Stimulated activated memory B cell treated with anti-CD40 and anti-IgM and Interleukin-4, amounts not matched to agents 10 μg/mL and 1 μg/mL and 100 μg/mL, for 72 hours (primary cell): ENCODE data around the gene FAM20C.
"Not testable (repeated sequence)": the region's sequence is repeated elsewhere in the genome, so short reads cannot be mapped to it uniquely, and the experiment has no call there.

Source experiments
- ATAC-seq: fragments of 150-1000 bp; cut with Tn5 transposase; 2 replicates; pipeline ENCODE4 v1.10.0; 2021
- H3K27ac Mint-ChIP-seq: one replicate; pipeline ENCODE4 v1.8.0; 2022; ENCODE audit warnings: mild to moderate bottlenecking, mixed read lengths
- H3K27me3 Mint-ChIP-seq: one replicate; pipeline ENCODE4 v1.8.0; 2022; ENCODE audit warnings: mixed read lengths
- H3K36me3 Mint-ChIP-seq: one replicate; pipeline ENCODE4 v1.8.0; 2022; ENCODE audit warnings: mixed read lengths
- H3K4me1 Mint-ChIP-seq: one replicate; pipeline ENCODE4 v1.8.0; 2022; ENCODE audit warnings: mixed read lengths
- H3K4me3 Mint-ChIP-seq: one replicate; pipeline ENCODE4 v1.8.0; 2022; ENCODE audit warnings: mild to moderate bottlenecking, moderate library complexity, mixed read lengths
- H3K9me3 Mint-ChIP-seq: one replicate; pipeline ENCODE4 v1.8.0; 2022; ENCODE audit warnings: mixed read lengths

Gene FAM20C

DNA sequence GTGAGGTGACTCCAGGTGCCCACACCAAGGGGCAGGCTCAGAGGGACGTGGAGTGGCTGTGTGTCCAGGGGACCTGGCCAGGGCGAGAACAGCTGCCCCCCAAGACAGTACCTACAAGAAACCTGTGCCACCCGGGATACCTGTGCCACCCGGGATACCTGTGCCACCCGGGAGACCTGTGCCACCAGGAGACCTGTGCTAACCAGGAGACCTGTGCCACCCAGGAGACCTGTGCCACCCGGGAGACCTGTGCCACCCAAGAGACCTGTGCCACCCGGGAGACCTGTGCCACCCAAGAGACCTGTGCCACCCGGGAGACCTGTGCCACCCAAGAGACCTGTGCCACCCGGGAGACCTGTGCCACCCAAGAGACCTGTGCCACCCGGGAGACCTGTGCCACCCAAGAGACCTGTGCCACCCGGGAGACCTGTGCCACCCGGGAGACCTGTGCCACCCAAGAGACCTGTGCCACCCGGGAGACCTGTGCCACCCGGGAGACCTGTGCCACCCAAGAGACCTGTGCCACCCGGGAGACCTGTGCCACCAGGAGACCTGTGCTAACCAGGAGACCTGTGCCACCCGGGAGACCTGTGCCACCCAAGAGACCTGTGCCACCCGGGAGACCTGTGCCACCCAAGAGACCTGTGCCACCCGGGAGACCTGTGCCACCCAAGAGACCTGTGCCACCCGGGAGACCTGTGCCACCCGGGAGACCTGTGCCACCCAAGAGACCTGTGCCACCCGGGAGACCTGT, 50.6 kb downstream of the FAM20C start:
- H3K27me3 Mint-ChIP-seq, H3K36me3 Mint-ChIP-seq, H3K4me1 Mint-ChIP-seq, ATAC-seq, H3K9me3 Mint-ChIP-seq, H3K27ac Mint-ChIP-seq, H3K4me3 Mint-ChIP-seq: not testable (repeated sequence)

DNA sequence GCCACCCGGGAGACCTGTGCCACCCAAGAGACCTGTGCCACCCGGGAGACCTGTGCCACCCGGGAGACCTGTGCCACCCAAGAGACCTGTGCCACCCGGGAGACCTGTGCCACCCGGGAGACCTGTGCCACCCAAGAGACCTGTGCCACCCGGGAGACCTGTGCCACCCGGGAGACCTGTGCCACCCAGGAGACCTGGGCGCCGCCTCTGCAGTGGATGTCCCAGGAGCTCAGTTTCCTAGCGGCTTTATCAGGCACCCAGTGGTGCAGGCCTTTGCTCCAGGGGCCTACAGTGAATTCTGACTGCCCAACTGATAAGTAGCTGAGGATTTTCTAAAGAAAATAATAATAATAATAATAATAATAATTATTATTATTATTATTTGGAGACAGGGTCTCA, 51.2 kb downstream of the FAM20C start:
- not testable (repeated sequence) for ATAC-seq, H3K9me3 Mint-ChIP-seq

DNA sequence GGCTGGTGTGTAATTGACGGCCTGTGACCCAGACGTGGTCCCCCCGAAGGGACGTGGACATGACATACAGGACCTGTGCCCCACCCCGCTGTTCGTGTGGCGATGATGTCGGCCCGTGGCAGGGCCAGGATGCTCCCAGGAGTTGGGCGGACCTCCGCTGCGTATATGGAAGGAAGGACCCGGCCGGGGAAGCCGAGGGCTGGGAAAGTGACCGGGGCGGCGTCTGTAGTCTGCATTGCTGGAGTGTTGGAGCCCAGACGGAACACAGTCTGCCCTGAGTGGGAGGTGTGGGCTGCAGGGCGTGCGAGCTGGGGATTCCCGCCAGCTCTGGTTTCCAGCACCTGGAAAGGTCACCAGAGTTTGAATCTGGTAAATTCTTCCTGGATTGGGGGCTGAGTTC, 52.6 kb downstream of the FAM20C start:
- H3K27me3 Mint-ChIP-seq, result no peaks in the 10 kb centered on the region
- ATAC-seq, result no peak
- H3K36me3 Mint-ChIP-seq, result no peaks in the 10 kb centered on the region
- H3K27ac Mint-ChIP-seq, result no peak overlapping the region
- no peaks in the 10 kb centered on the region for H3K4me1 Mint-ChIP-seq
- no peak overlapping the region for H3K4me3 Mint-ChIP-seq
- H3K9me3 Mint-ChIP-seq, result no peaks in the 10 kb centered on the region

More for the DNA sequence above, 51.2 kb downstream of the FAM20C start:
- H3K4me1 Mint-ChIP-seq, H3K27me3 Mint-ChIP-seq, H3K27ac Mint-ChIP-seq, H3K36me3 Mint-ChIP-seq, H3K4me3 Mint-ChIP-seq: not testable (repeated sequence)

DNA sequence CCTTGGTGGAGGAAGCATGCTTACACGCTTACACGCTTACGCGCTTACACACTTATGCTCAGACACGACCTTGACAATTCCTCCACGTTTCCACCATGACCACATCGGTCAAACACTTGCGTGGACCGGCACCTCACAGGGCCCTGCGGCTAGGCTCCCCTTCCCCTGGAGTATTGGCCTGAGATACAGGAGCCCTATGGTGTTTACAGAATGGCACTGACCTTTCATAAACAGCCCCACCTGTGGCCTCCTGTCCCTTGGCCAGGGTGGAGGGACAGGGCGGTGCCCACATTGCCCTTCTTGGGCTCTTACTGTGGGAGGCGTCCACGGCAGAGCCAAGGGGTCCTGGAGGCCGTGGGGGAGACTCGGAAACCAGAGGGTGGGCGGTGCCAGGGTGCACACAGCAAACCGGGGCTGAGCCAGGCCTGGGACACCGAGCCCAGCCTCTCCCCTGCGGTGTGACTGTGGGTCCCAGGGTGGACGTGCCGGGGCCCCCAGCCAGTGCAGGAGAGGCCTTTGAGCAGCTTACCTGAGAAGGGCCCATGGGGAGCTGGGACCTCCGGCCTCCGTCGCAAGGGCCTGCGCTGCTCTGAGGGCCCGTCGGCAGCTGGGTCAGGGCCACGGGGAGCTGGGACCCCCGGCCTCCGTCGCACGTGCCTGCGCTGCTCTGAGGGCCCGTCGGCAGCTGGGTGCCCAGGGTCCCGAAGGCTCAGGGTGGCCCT, 53.4 kb downstream of the FAM20C start:
- Mint-ChIP-seq H3K4me3 (no peak overlapping the region), H3K36me3 (no peaks in the 10 kb centered on the region), H3K4me1 (no peaks in the 10 kb centered on the region), H3K27me3 (no peaks in the 10 kb centered on the region), H3K9me3 (no peaks in the 10 kb centered on the region), H3K27ac (no peak overlapping the region)
- no peak for ATAC-seq

DNA sequence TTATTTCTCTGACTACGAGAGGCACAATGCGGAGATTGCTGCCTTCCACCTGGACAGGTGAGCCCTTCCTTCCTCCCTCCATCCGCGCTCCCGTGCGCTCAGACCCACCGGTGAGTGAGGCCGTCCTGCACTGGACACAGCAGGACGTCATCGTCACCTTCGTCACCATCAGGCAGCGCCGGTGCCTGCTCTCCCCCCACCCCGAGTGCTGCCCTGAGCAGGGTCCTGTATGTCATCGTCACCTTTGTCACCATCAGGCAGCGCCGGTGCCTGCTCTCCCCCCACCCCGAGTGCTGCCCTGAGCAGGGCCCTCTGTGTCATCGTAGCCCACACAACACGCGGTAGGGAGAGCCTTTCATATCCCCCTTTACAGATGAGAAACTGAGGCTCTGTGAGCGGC, 54.1 kb downstream of the FAM20C start:
- Mint-ChIP-seq H3K27me3 (no peaks in the 10 kb centered on the region), H3K9me3 (no peaks in the 10 kb centered on the region), H3K36me3 (no peaks in the 10 kb centered on the region), H3K4me3 (no peak overlapping the region), H3K27ac (no peak overlapping the region), H3K4me1 (no peaks in the 10 kb centered on the region)
- ATAC-seq, result no peak

- no peaks in the 10 kb centered on the region for H3K36me3 Mint-ChIP-seq
- no peaks in the 10 kb centered on the region for H3K27me3 Mint-ChIP-seq
- no peaks in the 10 kb centered on the region for H3K4me1 Mint-ChIP-seq
- H3K27ac Mint-ChIP-seq, result no peak overlapping the region
- H3K4me3 Mint-ChIP-seq, result no peak overlapping the region
- H3K9me3 Mint-ChIP-seq, result no peaks in the 10 kb centered on the region
- ATAC-seq, result no peak
Measured at GRCh38 chr7:247181-247580, 54.8 kb downstream of the FAM20C start.

DNA sequence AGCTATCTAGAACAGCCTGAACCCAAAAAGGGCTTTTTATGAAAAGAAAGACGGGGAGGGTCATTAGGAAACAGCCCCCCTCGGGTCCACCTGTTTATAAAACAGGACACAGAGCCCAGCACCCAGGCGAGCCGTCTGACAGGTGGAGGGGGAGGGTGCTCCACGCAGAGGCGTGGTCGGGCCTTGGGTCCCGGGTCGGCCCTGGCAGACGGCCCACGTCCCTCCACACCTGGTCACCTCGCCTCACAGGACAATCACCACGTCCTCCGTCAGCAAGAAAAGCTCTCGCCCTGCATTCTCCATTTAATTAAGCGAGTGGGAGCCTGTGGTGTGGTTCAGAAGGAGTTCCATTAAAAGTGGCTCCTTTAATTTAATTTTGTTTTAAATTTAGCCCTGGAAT, 55.3 kb downstream of the FAM20C start:
- H3K4me3 Mint-ChIP-seq, result no peak overlapping the region
- no peaks in the 10 kb centered on the region for H3K36me3 Mint-ChIP-seq
- ATAC-seq, result no peak
- H3K9me3 Mint-ChIP-seq, result no peaks in the 10 kb centered on the region
- H3K4me1 Mint-ChIP-seq, result no peaks in the 10 kb centered on the region
- no peak overlapping the region for H3K27ac Mint-ChIP-seq
- no peaks in the 10 kb centered on the region for H3K27me3 Mint-ChIP-seq

- ATAC-seq, result no peak
- H3K27me3 Mint-ChIP-seq, result no peaks in the 10 kb centered on the region
- no peaks in the 10 kb centered on the region for H3K9me3 Mint-ChIP-seq
- no peak overlapping the region for H3K27ac Mint-ChIP-seq
- no peaks in the 10 kb centered on the region for H3K36me3 Mint-ChIP-seq
- H3K4me1 Mint-ChIP-seq, result no peaks in the 10 kb centered on the region
- H3K4me3 Mint-ChIP-seq, result no peak overlapping the region
Measured at GRCh38 chr7:248732-249435, 56.5 kb downstream of the FAM20C start.

GRCh38 chr7:249989-250388, 57.6 kb downstream of the FAM20C start:
- H3K9me3 Mint-ChIP-seq, result no peaks in the 10 kb centered on the region
- H3K27ac Mint-ChIP-seq, result no peak overlapping the region
- no peaks in the 10 kb centered on the region for H3K36me3 Mint-ChIP-seq
- ATAC-seq, result no peak
- H3K4me3 Mint-ChIP-seq, result no peak overlapping the region
- H3K4me1 Mint-ChIP-seq, result no peaks in the 10 kb centered on the region
- H3K27me3 Mint-ChIP-seq, result peaks cover 6% of the 10 kb centered on the region

DNA sequence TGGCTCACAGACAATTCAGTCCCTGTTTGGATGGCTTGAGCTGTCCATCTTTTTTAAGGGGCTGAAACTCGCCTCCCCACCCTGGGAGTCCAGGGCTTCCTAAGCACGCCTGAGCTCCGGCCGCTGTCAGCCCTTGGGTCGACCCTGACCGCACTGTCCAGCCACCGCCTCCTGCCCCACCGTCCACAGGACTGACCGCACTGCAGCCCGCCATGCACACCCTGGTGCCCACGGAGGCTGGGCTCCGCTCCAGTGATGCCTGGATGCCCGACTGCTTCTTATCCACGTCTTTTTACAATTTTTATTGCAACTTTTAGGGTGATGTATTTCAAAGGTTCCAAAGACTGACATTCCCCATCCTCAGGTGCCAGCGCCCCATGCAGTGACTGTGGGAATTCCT, 58.2 kb downstream of the FAM20C start:
- no peak for ATAC-seq
- no peak overlapping the region for H3K4me3 Mint-ChIP-seq

GRCh38 chr7:251005-251404, 58.6 kb downstream of the FAM20C start:
- no peak for ATAC-seq
- Mint-ChIP-seq H3K4me1 (no peaks in the 10 kb centered on the region), H3K36me3 (no peaks in the 10 kb centered on the region), H3K4me3 (no peak overlapping the region), H3K27me3 (peaks cover 13% of the 10 kb centered on the region), H3K27ac (no peak overlapping the region), H3K9me3 (no peaks in the 10 kb centered on the region)

More for the DNA sequence above, 58.2 kb downstream of the FAM20C start:
- no peak overlapping the region for H3K27ac Mint-ChIP-seq
- H3K9me3 Mint-ChIP-seq, result no peaks in the 10 kb centered on the region
- peaks cover 11% of the 10 kb centered on the region for H3K27me3 Mint-ChIP-seq
- no peaks in the 10 kb centered on the region for H3K4me1 Mint-ChIP-seq
- H3K36me3 Mint-ChIP-seq, result no peaks in the 10 kb centered on the region

DNA sequence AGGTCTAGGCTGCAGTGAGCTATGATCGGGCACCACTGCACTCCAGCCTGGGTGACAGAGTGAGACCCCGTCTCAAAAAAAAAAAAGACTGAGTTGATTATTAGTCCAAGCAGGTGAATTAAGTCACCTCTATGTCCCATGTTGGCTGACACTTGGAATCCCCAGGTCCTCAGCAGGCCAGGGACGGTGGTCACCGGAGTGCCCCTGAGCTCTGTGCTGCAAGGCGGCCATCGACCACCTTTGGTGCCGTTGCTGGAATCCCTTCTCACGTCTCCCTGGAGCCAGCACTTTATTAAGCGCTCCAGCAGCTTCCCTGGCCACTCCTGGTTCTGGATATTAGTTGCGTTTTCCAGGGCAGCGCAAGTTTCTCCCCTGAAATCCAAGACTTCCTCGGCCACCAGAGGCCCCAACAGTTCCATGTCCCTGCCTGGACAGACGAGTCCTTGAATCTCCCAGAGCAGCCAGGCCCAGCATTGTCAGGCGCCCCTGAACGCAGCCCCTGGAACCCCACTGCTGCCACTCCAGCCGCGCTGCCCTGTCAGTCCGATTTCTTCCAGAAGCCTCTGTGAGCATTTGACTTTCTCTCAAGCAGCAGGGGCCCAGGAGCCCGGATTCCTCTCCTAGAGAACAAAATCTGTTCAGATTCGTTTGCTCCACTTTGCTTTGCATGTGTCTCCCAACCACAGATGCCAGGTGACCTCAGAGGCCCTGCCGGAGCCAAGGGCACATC, 59.2 kb downstream of the FAM20C start:
- Mint-ChIP-seq H3K27ac (no peak overlapping the region), H3K4me1 (no peaks in the 10 kb centered on the region), H3K4me3 (no peak overlapping the region), H3K27me3 (peaks cover 13% of the 10 kb centered on the region), H3K9me3 (no peaks in the 10 kb centered on the region), H3K36me3 (no peaks in the 10 kb centered on the region)
- no peak for ATAC-seq

- no peaks in the 10 kb centered on the region for H3K4me1 Mint-ChIP-seq
- ATAC-seq, result no peak
- no peaks in the 10 kb centered on the region for H3K9me3 Mint-ChIP-seq
- H3K27ac Mint-ChIP-seq, result no peak overlapping the region
- peaks cover 13% of the 10 kb centered on the region for H3K27me3 Mint-ChIP-seq
- no peaks in the 10 kb centered on the region for H3K36me3 Mint-ChIP-seq
- H3K4me3 Mint-ChIP-seq, result no peak overlapping the region
Measured at GRCh38 chr7:252216-252965, 60.0 kb downstream of the FAM20C start.

DNA sequence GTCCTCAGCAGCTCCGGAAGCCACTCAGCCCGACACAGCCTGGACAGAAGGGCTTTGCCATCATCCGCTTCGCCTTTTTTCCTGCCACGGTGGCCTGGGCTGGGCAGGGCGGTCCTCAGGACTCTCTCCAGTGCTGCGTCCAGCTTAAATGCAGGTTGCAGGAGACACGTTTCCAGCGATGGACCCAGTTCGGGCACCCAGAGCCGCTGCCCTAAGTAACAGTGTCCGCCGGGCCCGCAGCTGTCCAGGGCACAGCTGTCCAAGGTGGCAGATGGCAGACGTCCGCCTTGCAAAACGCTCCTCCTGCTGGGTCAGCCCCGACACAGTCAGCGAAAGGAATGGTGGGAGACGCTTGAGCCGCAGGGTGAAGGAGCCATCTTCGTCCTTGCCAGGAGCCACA, 60.6 kb downstream of the FAM20C start:
- H3K27me3 Mint-ChIP-seq, result peaks cover 13% of the 10 kb centered on the region
- H3K4me1 Mint-ChIP-seq, result no peaks in the 10 kb centered on the region
- no peaks in the 10 kb centered on the region for H3K36me3 Mint-ChIP-seq
- no peak for ATAC-seq
- no peak overlapping the region for H3K4me3 Mint-ChIP-seq
- no peaks in the 10 kb centered on the region for H3K9me3 Mint-ChIP-seq
- H3K27ac Mint-ChIP-seq, result no peak overlapping the region
